Measurements from ENCODE around the gene FAM209A.
"Not testable (repeated sequence)": the region's sequence is repeated elsewhere in the genome, so short reads cannot be mapped to it uniquely, and the experiment has no call there.

The FAM209A gene

GRCh38 chr20:56551571-56551970 lies 27.0 kb downstream of the FAM209A start:
- no peaks in the 10 kb centered on the region for H3K4me1 ChIP-seq
- no peak overlapping the region for H3K27ac ChIP-seq
- no peaks in the 10 kb centered on the region for H3K79me2 ChIP-seq
- TF ChIP-seq CTCF (IDR thresholded peaks at IDR 0.05) = no peak
- H3K9ac ChIP-seq = no peak overlapping the region
- no peaks in the 10 kb centered on the region for H3K27me3 ChIP-seq (ENCODE audit: control insufficient read depth, insufficient read depth, low read length)
- no peaks in the 10 kb centered on the region for H3K9me3 ChIP-seq (ENCODE audit: control insufficient read depth, low read length)
- no peaks in the 10 kb centered on the region for H3K36me3 ChIP-seq (ENCODE audit: control insufficient read depth, insufficient read depth, low read length)
- H2AFZ ChIP-seq = no peak overlapping the region
- H3K4me3 ChIP-seq (ENCODE audit: low read depth, low read length) = no peak overlapping the region
- no peak overlapping the region for H3K4me2 ChIP-seq (ENCODE audit: low read length)

GRCh38 chr20:56552911-56553629 lies 28.5 kb downstream of the FAM209A start:
- Histone ChIP-seq H3K27ac (no peak overlapping the region), H3K4me1 (no peaks in the 10 kb centered on the region), H3K79me2 (no peaks in the 10 kb centered on the region), H3K9ac (no peak overlapping the region), H3K36me3 (ENCODE audit: control insufficient read depth, insufficient read depth, low read length) (no peaks in the 10 kb centered on the region), H3K9me3 (ENCODE audit: control insufficient read depth, low read length) (no peaks in the 10 kb centered on the region), H3K4me3 (ENCODE audit: low read depth, low read length) (no peak overlapping the region), H2AFZ (no peak overlapping the region), H3K4me2 (ENCODE audit: low read length) (no peak overlapping the region), H3K27me3 (ENCODE audit: control insufficient read depth, insufficient read depth, low read length) (no peaks in the 10 kb centered on the region)
- no peak for TF ChIP-seq CTCF (IDR thresholded peaks at IDR 0.05)

GRCh38 chr20:56554869-56555268 lies 30.3 kb downstream of the FAM209A start:
- no peaks in the 10 kb centered on the region for H3K27me3 ChIP-seq (ENCODE audit: control insufficient read depth, insufficient read depth, low read length)
- no peaks in the 10 kb centered on the region for H3K79me2 ChIP-seq
- no peaks in the 10 kb centered on the region for H3K36me3 ChIP-seq (ENCODE audit: control insufficient read depth, insufficient read depth, low read length)
- no peak overlapping the region for H3K9ac ChIP-seq
- no peak overlapping the region for H2AFZ ChIP-seq
- H3K27ac ChIP-seq = no peak overlapping the region
- no peak overlapping the region for H3K4me2 ChIP-seq (ENCODE audit: low read length)
- no peak for TF ChIP-seq CTCF (IDR thresholded peaks at IDR 0.05)
- no peaks in the 10 kb centered on the region for H3K4me1 ChIP-seq
- H3K9me3 ChIP-seq (ENCODE audit: control insufficient read depth, low read length) = no peaks in the 10 kb centered on the region
- no peak overlapping the region for H3K4me3 ChIP-seq (ENCODE audit: low read depth, low read length)

GRCh38 chr20:56558968-56559367 lies 34.4 kb downstream of the FAM209A start:
- H3K27ac ChIP-seq = no peak overlapping the region
- H3K9ac ChIP-seq = no peak overlapping the region
- no peak overlapping the region for H3K4me3 ChIP-seq (ENCODE audit: low read depth, low read length)
- no peak for TF ChIP-seq CTCF (IDR thresholded peaks at IDR 0.05)
- H3K9me3 ChIP-seq (ENCODE audit: control insufficient read depth, low read length) = no peaks in the 10 kb centered on the region
- no peak overlapping the region for H3K4me2 ChIP-seq (ENCODE audit: low read length)
- no peaks in the 10 kb centered on the region for H3K27me3 ChIP-seq (ENCODE audit: control insufficient read depth, insufficient read depth, low read length)
- no peaks in the 10 kb centered on the region for H3K79me2 ChIP-seq
- no peak overlapping the region for H2AFZ ChIP-seq
- no peaks in the 10 kb centered on the region for H3K36me3 ChIP-seq (ENCODE audit: control insufficient read depth, insufficient read depth, low read length)
- H3K4me1 ChIP-seq = no peaks in the 10 kb centered on the region

- not testable (repeated sequence) for H3K9me3 ChIP-seq (ENCODE audit: control insufficient read depth, low read length); H3K27me3 ChIP-seq (ENCODE audit: control insufficient read depth, insufficient read depth, low read length); H3K4me3 ChIP-seq (ENCODE audit: low read depth, low read length); H3K4me1 ChIP-seq; H3K36me3 ChIP-seq (ENCODE audit: control insufficient read depth, insufficient read depth, low read length); H3K9ac ChIP-seq; H3K27ac ChIP-seq; H3K4me2 ChIP-seq (ENCODE audit: low read length); H3K79me2 ChIP-seq; H2AFZ ChIP-seq
These were observed 40.0 kb downstream of the FAM209A start for GRCh38 chr20:56564526-56564925.
